PC-9 (cell line): ENCODE measurements around the gene ADGRD2.

ENCODE experiments used
- EZH2 ChIP-seq: fragments of 200-600 bp; sonication (generic); IDR thresholded peaks from 2 replicates; pipeline ENCODE4 v1.8.0; 2017; ENCODE audit warnings: antibody characterized with exemption, low read depth
- TF ChIP-seq, protein P1 (sequence below): fragments of 200-600 bp; sonication (generic); conservative IDR thresholded peaks from 2 replicates; pipeline ENCODE4 v1.6.1; 2017; ENCODE audit warnings: mixed run types, antibody characterized with exemption, mild to moderate bottlenecking, moderate library complexity

DNA sequence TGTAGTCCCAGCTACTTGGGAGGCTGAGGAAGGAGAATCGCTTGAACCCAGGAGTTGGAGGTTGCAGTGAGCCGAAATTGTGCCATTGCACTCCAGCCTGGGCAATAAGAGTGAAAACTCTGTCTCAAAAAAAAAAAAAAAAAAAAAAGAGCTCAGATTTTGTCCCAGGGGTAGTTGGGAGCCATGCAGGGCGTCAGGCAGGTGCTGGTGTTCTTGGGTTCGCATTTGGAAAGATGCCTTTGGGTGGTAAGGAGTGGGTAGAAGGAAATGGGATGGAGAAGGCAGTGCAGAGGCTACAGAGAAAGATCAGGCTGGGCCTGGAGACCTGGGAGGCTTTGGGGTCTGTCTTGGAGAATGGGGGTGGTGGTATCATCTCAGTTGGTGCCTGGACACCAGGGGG is 23.9 kb downstream of the ADGRD2 start:
- no peak for TF ChIP-seq EZH2
- TF ChIP-seq, protein P1, sequence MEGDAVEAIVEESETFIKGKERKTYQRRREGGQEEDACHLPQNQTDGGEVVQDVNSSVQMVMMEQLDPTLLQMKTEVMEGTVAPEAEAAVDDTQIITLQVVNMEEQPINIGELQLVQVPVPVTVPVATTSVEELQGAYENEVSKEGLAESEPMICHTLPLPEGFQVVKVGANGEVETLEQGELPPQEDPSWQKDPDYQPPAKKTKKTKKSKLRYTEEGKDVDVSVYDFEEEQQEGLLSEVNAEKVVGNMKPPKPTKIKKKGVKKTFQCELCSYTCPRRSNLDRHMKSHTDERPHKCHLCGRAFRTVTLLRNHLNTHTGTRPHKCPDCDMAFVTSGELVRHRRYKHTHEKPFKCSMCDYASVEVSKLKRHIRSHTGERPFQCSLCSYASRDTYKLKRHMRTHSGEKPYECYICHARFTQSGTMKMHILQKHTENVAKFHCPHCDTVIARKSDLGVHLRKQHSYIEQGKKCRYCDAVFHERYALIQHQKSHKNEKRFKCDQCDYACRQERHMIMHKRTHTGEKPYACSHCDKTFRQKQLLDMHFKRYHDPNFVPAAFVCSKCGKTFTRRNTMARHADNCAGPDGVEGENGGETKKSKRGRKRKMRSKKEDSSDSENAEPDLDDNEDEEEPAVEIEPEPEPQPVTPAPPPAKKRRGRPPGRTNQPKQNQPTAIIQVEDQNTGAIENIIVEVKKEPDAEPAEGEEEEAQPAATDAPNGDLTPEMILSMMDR: no peak
